GM18907 (cell line): ENCODE results near the gene RIN3.
"Not testable (repeated sequence)": the region's sequence is repeated elsewhere in the genome, so short reads cannot be mapped to it uniquely, and the experiment has no call there.

ENCODE experiments used
- ATAC-seq: cut with Tn5 transposase; IDR thresholded peaks from one replicate; pipeline ENCODE4 v1.9.1; 2021; ENCODE audit warnings: mild to moderate bottlenecking, moderate library complexity; ENCODE audit not compliant: unreplicated experiment

Gene RIN3

GRCh38 chr14:92658160-92658559 lies 144.6 kb downstream of the RIN3 start:
- no peak for ATAC-seq

DNA sequence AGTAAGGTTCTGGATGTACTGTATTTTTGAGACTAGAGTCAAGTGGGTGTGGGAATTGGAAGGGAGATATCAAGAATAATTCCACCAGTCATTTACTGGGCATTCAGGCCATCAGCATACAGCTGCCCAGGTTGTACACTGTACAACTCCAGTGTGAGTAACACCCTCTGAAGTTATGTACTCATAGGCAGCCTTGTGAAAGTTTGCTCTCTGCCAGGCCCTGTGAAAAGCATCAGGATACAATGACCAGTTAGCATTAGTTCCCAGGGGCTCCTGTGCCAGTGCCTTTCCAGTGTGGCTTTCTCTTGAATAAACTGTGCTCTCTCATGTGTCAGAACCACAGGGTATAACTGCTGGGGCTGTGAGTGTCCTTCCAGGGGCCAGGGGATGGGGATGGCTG lies 145.1 kb downstream of the RIN3 start:
- ATAC-seq: no peak

DNA sequence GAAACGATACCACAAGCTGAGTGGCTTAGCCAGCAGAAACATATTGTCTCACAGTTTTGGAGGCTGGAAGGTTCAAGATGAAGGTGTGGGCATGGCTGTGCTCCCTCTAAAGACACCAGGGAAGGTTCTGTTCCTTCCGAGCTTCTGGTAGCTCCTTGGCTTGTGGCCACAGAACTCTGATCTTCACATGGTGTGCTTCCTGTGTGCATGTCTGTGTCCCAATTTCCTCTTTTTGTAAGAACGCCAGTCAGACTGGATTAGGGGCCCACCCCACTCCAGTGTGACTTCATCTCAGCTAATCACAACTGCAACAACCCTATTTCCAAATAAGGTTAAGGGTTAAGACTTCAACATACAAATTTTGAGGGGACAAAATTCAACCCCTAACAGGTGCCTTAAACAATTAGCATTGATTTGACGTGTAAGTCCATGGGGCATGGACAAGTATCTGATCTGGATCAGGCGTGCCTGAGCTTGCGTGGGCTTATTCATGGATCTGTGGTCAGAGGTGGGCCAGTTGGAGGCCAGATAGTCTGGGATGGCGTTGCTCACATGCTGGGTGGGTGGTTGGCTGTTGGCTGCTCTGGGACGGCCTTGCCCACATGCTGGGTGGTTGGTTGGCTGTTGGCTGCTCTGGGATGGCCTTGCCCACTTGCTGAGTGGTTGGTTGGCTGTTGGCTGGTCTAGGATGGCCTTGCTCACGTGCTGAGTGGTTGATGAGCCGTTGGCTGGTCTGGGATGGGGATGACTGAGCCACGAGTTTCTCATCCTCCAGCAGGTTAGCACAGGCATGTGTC lies 146.4 kb downstream of the RIN3 start:
- ATAC-seq: no peak

- no peak for ATAC-seq
Observed at GRCh38 chr14:92660571-92660970, 147.0 kb downstream of the RIN3 start.

GRCh38 chr14:92663049-92663448 lies 149.5 kb downstream of the RIN3 start:
- no peak for ATAC-seq

GRCh38 chr14:92665661-92666110 lies 152.1 kb downstream of the RIN3 start:
- no peak for ATAC-seq

GRCh38 chr14:92666251-92666650 lies 152.7 kb downstream of the RIN3 start:
- ATAC-seq: no peak

DNA sequence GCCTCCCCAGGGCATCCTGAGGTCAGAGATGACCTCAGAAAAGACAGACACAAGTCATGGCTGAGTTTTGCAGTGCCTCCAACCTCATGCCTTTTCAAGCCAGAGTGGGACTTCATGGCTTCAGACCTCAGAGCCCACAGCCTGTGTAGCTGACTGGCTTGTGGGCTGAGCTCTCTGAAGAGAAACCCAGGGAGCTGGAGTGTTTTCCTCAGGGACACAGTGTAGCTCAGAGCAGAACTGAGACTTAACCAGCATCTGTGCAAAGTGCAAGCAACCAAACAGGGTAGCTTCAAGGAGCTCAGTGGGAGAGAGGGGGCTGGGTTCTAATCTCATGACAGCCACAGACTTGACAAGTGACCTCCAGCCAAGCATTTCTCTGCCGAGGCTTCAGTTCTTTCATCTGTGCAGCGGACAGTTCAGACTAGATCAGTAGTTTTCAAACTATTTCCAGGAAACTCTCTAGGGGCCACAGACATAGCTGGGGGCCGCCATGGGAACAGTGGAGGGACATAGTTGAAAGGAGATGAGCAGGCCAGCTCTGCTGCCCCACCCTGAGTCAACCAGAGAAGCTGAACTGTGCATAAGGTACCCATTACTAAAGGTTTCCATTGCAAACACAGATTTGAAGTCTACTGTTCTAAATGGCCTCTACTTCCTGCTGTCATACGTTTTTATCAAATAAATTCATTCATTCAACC lies 154.8 kb downstream of the RIN3 start:
- peak; percentile 50 for ATAC-seq

GRCh38 chr14:92670160-92670559 lies 156.6 kb downstream of the RIN3 start:
- no peak for ATAC-seq

DNA sequence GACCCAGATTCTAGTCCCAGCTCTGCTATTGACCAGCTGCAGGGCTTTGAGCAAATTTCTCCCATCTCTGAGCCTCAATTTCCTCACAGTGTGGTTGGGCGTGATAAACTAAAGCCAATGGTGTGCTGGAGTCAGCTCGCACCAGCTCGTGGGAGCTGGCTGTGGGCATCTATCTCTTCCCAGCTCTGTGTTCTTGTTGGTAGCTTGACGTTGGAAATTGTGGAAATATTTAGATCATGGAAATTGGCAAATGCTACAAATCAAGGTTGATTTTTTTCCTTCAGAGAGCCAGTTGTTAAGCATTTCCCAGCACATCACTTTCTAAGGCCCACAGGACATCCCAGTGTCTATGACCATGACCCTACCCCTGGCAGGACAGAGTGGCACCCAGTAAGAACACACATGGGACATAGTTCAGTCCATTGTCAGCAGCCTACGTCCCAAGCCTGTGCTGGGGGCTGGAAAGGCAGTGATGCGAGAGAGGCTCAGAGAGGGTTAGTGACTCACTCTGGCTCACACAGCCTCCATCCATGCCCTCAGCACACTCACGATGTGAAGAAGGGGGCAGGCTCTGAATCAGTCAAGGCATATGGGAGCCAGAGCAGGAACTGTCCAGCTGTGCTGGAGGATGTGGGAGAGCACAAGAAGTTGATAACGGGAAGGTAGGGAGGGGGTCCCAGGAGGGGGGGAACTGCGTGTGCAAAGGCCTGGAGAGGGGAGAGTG lies 157.2 kb downstream of the RIN3 start:
- no peak for ATAC-seq

DNA sequence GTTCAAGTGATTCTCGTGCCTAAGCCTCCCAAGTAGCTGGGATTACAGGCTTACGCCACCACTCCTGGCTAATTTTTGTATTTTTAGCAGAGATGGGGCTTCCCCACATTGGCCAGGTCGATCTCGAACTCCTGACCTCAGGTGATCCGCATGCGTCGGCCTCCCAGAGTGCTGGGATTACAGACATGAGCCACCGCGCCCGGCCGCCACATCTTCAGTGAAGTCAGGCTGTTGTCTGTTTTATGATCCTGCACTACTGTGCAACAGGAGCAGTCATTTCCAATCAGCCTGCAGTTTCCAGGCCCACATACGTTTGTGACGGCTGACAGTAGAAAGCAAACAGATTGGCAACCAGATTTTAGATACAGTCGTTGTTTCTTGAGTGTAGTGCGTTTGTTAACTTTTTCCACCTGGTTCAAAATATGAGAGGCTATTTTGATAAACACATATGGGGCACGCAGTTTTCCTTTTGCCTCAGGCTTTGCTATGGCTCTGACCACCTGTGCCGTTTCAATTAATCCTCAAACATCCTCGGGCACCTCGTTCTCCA lies 160.1 kb downstream of the RIN3 start:
- no peak for ATAC-seq

DNA sequence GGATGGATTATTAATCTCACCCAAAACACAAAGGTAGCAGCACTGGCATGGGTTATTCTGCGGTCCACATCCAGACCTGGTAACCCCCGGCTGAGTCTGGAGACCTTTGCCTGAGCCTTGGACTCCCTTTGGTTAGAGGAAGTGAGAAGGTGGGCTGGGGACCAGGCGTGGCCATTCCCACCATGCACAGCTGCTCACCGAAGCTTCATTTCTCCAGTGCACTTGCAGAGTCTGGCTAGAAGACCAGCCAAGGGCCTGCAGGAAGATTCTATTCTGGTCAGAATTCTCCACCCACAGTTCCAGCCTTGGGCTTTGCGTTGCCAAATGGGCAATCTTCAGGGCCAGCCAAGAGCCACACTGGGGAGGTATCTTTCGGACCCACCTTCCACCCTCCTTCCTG lies 161.8 kb downstream of the RIN3 start:
- ATAC-seq: no peak

DNA sequence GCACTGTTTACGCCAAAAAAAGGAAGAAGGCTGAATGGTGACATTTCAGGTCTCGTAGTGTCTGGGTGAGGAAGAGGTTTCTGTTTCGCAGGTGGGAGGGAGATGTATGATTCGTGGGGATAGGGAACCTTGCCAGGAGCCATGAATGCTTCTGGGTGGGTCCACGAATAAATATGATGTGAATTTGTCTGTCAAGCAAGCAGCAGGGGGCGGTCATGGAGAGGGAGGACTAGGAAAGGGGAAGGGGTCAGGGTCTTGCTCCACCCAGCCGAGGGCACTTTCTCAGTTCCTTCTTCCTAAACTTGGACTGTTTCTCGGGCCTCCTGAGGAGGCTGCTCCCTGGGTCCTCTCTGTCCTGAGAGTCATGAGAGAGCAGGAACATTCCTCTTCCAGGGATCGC lies 162.4 kb downstream of the RIN3 start:
- no peak for ATAC-seq

GRCh38 chr14:92676403-92677086 lies 163.0 kb downstream of the RIN3 start:
- ATAC-seq: no peak

GRCh38 chr14:92677087-92677668 lies 163.6 kb downstream of the RIN3 start:
- ATAC-seq: peak; percentile 82

DNA sequence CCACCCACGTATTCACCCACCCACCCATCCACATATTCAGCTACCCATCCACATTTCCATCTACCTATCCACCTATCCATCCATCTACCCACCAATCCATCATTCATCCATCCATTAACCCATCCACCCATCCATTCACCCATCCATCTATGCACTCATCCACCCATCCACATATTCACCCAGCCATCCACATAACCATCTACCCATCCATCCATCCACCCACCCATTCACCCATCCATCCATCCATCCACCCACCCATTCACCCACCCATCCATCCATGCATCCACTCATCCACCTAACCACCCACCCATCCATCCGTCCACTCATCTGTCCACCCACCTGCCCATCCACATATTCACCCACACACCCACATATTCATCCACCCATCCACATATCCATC lies 164.4 kb downstream of the RIN3 start:
- ATAC-seq: no peak

DNA sequence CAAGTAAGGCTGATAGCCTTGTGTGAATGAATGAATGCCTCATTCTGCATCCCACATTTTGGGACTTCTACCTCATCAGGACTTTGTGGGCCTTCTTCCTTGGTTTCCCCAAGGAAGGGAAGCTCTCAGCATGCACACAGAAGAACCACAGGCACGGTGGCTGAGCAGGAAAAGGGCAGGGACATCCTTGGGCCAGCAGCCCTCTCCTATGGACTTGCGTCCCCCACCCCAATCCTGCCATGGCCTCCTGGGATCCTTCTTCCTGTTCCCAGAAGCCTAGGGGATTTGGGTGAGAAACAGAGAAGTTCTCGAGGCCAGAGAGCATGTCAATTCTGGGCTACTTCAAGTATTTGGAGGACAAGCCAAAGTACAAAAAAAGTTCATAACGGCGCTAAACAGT lies 165.2 kb downstream of the RIN3 start:
- no peak for ATAC-seq

DNA sequence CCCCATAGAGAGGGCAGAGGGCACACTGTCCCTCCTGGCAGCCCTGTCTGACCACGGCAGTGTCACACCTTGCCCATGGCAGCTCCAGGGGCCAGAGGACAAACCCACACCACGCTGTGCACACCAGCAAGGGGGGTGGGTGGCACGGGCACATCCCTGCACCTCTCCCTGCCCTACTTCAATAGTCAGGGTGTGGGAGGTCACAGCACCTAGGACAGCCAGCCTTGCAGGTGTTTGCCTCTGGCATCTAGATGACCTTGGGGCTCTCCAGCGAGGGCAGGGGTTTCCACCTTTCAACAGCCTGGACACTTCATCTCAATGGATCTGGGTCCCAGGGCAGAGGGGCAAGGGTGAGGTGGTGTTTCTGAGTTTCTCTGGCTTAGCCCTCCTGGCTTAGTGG lies 165.7 kb downstream of the RIN3 start:
- no peak for ATAC-seq

DNA sequence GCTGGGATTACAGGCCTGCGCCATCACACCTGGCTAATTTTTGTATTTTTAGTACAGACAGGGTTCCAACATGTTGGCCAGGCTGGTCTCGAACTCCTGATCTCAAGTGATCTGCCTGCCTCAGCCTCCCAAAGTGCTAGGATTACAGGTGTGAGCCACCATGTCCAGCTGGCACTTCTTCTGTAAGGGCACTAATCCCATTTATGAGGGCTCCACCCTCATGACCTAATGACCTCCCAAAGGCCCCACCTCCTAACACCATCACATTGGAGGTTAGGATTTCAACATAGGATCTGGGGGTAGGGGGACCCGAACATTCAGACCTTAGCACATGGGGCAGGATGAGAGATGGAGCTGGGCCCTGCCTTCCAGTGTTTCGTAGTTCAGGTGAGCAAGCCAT lies 166.7 kb downstream of the RIN3 start:
- ATAC-seq: not testable (repeated sequence)
